HUES64 (cell line): ENCODE data around the gene FAM131B.

Experiments
- H3K27ac ChIP-seq: 2 replicates; pipeline ENCODE4 v1.7.0; 2013; ENCODE audit warnings: low read depth, low read length, inconsistent platforms
- H3K27me3 ChIP-seq: 2 replicates; pipeline ENCODE4 v1.6.1; 2013; ENCODE audit warnings: mild to moderate bottlenecking, low read length; ENCODE audit not compliant: insufficient read depth
- H3K36me3 ChIP-seq: 2 replicates; pipeline ENCODE4 v1.6.1; 2013; ENCODE audit warnings: mild to moderate bottlenecking, low read length; ENCODE audit not compliant: insufficient read depth
- H3K4me1 ChIP-seq: 2 replicates; pipeline ENCODE4 v1.6.1; 2013; ENCODE audit warnings: mild to moderate bottlenecking, low read length, moderate library complexity; ENCODE audit not compliant: insufficient read depth
- H3K4me3 ChIP-seq: 2 replicates; pipeline ENCODE4 v1.5.1; 2013; ENCODE audit warnings: mild to moderate bottlenecking, low read length, moderate library complexity
- H3K9ac ChIP-seq: 2 replicates; pipeline ENCODE4 v1.6.1; 2013; ENCODE audit warnings: mild to moderate bottlenecking, low read depth, low read length
- H3K9me3 ChIP-seq: 2 replicates; pipeline ENCODE4 v1.6.1; 2013; ENCODE audit warnings: low read depth, low read length; ENCODE audit not compliant: insufficient read depth
- WGBS: fragments of 150-250, 120-280 bp; methylation state at CpG from one replicate; pipeline ENCODE4 v1.1.7; 2013; ENCODE audit warnings: missing lambda C conversion rate; 5-methylcytosine and 5-hydroxymethylcytosine counted together

The FAM131B gene

GRCh38 chr7:143363016-143363937 lies 764 bp upstream of the FAM131B start:
- no peaks in the 10 kb centered on the region for H3K9me3 ChIP-seq
- 46% methylated on average over 19 of the region's 19 CpGs for WGBS
- H3K36me3 ChIP-seq: peaks cover 16% of the 10 kb centered on the region
- peak overlapping the region; percentile 76 for H3K4me3 ChIP-seq
- H3K4me1 ChIP-seq: peaks cover 26% of the 10 kb centered on the region
- H3K27ac ChIP-seq: no peak overlapping the region
- H3K27me3 ChIP-seq: peaks cover 33% of the 10 kb centered on the region
- peak overlapping the region; percentile 17; the same call in 1 of the 2 replicates for H3K9ac ChIP-seq

GRCh38 chr7:143361552-143362130 lies 872 bp downstream of the FAM131B start:
- Histone ChIP-seq H3K27ac (no peak overlapping the region; the same call in 1 of the 2 replicates), H3K9me3 (no peaks in the 10 kb centered on the region), H3K9ac (peak overlapping the region; percentile 30; the same call in 1 of the 2 replicates), H3K4me3 (peak overlapping the region; percentile 76), H3K27me3 (peaks cover 33% of the 10 kb centered on the region), H3K4me1 (peaks cover 20% of the 10 kb centered on the region), H3K36me3 (peaks cover 32% of the 10 kb centered on the region)
- under 1% methylated on average over 46 of the region's 46 CpGs for WGBS

GRCh38 chr7:143360788-143361551 lies 1.5 kb downstream of the FAM131B start:
- Histone ChIP-seq H3K27ac (no peak overlapping the region; the same call in 1 of the 2 replicates), H3K4me3 (peak overlapping the region; percentile 76), H3K4me1 (peaks cover 20% of the 10 kb centered on the region), H3K9ac (peak overlapping the region; percentile 30; the same call in 1 of the 2 replicates), H3K9me3 (no peaks in the 10 kb centered on the region), H3K36me3 (peaks cover 39% of the 10 kb centered on the region), H3K27me3 (peaks cover 30% of the 10 kb centered on the region)
- 17% methylated on average over 19 of the region's 19 CpGs for WGBS

GRCh38 chr7:143359771-143360353 lies 2.7 kb downstream of the FAM131B start:
- Histone ChIP-seq H3K9ac (no peak overlapping the region), H3K27me3 (peaks cover 28% of the 10 kb centered on the region), H3K27ac (no peak overlapping the region), H3K4me3 (no peak overlapping the region), H3K9me3 (no peaks in the 10 kb centered on the region), H3K36me3 (peaks cover 44% of the 10 kb centered on the region), H3K4me1 (peaks cover 20% of the 10 kb centered on the region)
- 86% methylated on average over 11 of the region's 11 CpGs for WGBS

GRCh38 chr7:143358626-143359025 lies 3.9 kb downstream of the FAM131B start:
- peaks cover 18% of the 10 kb centered on the region for H3K4me1 ChIP-seq
- H3K9ac ChIP-seq: no peak overlapping the region
- H3K27me3 ChIP-seq: peaks cover 15% of the 10 kb centered on the region
- no peak overlapping the region for H3K4me3 ChIP-seq
- H3K9me3 ChIP-seq: no peaks in the 10 kb centered on the region
- 93% methylated on average over 11 of the region's 12 CpGs for WGBS
- H3K27ac ChIP-seq: no peak overlapping the region
- peaks cover 51% of the 10 kb centered on the region for H3K36me3 ChIP-seq

GRCh38 chr7:143356414-143357050 lies 6.0 kb downstream of the FAM131B start:
- Histone ChIP-seq H3K36me3 (peaks cover 51% of the 10 kb centered on the region), H3K4me1 (peaks cover 17% of the 10 kb centered on the region), H3K27ac (no peak overlapping the region), H3K9ac (no peak overlapping the region), H3K9me3 (no peaks in the 10 kb centered on the region), H3K4me3 (no peak overlapping the region), H3K27me3 (peaks cover 6% of the 10 kb centered on the region; the same call in 1 of the 2 replicates)
- WGBS: 95% methylated on average over 13 of the region's 13 CpGs

GRCh38 chr7:143355450-143356385 lies 6.8 kb downstream of the FAM131B start:
- peaks cover 16% of the 10 kb centered on the region for H3K4me1 ChIP-seq
- no peaks in the 10 kb centered on the region for H3K9me3 ChIP-seq
- H3K36me3 ChIP-seq: peaks cover 51% of the 10 kb centered on the region
- no peak overlapping the region for H3K27ac ChIP-seq
- no peak overlapping the region for H3K9ac ChIP-seq
- peaks cover 4% of the 10 kb centered on the region; the same call in 1 of the 2 replicates for H3K27me3 ChIP-seq
- no peak overlapping the region for H3K4me3 ChIP-seq
- 93% methylated on average over 15 of the region's 16 CpGs for WGBS

GRCh38 chr7:143354965-143355364 lies 7.5 kb downstream of the FAM131B start:
- no peaks in the 10 kb centered on the region for H3K9me3 ChIP-seq
- no peaks in the 10 kb centered on the region for H3K27me3 ChIP-seq
- H3K27ac ChIP-seq: no peak overlapping the region
- H3K4me1 ChIP-seq: 0 out of 2 replicates have a peak, but pooled peaks cover 8% of the 10 kb centered on the region
- WGBS: 85% methylated on average over 8 of the region's 8 CpGs
- H3K9ac ChIP-seq: no peak overlapping the region
- H3K36me3 ChIP-seq: peaks cover 51% of the 10 kb centered on the region
- H3K4me3 ChIP-seq: no peak overlapping the region

- Histone ChIP-seq H3K4me1 (0 out of 2 replicates have a peak, but pooled peaks cover 8% of the 10 kb centered on the region), H3K27me3 (no peaks in the 10 kb centered on the region), H3K9ac (no peak overlapping the region), H3K27ac (no peak overlapping the region), H3K9me3 (no peaks in the 10 kb centered on the region), H3K4me3 (no peak overlapping the region), H3K36me3 (peaks cover 46% of the 10 kb centered on the region)
- WGBS: 93% methylated on average over 8 of the region's 8 CpGs
These were observed 8.1 kb downstream of the FAM131B start for GRCh38 chr7:143354376-143354775.
